HepG2 (cell line): ENCODE results near the gene SFXN1. TPM values are rescaled to one million over a fixed set of nuclear protein-coding genes. Genes with fewer than 3 reads are reported as not detected.

Experiments
- ARID5B ChIP-seq: IDR thresholded peaks from 2 replicates; pipeline ENCODE4 v1.4.0; 2020; ENCODE audit warnings: mild to moderate bottlenecking, missing genetic modification reagents
- CHD2 ChIP-seq: IDR thresholded peaks from 2 replicates; pipeline ENCODE4 v1.6.1; 2011; ENCODE audit warnings: low read depth, low read length, improper control_type of control experiment
- FOXK2 ChIP-seq: fragments of 450-650 bp; IDR thresholded peaks from 2 replicates; pipeline ENCODE4 v1.6.1; 2016
- HNF4G ChIP-seq, 2 experiments: sonication (generic) in 1 of 2; formaldehyde crosslinking in 1 of 2; IDR thresholded peaks; 2 replicates each; pipeline versions ENCODE4 v1.4.0 to v1.6.1; 2011 to 2020; ENCODE audit warnings: borderline replicate concordance in 2 of 2, low read depth in 2 of 2, mild to moderate bottlenecking in 2 of 2, low read length in 1 of 2, missing genetic modification reagents in 1 of 2, moderate library complexity in 1 of 2
- MXD4 ChIP-seq: IDR thresholded peaks from 2 replicates; pipeline ENCODE4 v1.6.1; 2016; ENCODE audit warnings: mild to moderate bottlenecking, missing biosample characterization, missing genetic modification reagents
- NR2F6 ChIP-seq, 2 experiments: IDR thresholded peaks; 2 replicates each; pipeline ENCODE4 v1.6.1; 2016; ENCODE audit warnings: antibody characterized with exemption in 1 of 2, mild to moderate bottlenecking in 1 of 2
- PAXIP1 ChIP-seq: sonication (generic); formaldehyde crosslinking; conservative IDR thresholded peaks from 2 replicates; pipeline ENCODE4 v1.4.0; 2020; ENCODE audit warnings: mild to moderate bottlenecking, missing genetic modification reagents, moderate library complexity
- PITX1 ChIP-seq: sonication (generic); formaldehyde crosslinking; IDR thresholded peaks from 2 replicates; pipeline ENCODE4 v1.5.1; 2020; ENCODE audit warnings: mild to moderate bottlenecking, missing genetic modification reagents
- SP5 ChIP-seq: IDR thresholded peaks from 2 replicates; pipeline ENCODE4 v1.6.1; 2016; ENCODE audit warnings: low read depth, borderline replicate concordance
- TGIF2 ChIP-seq: IDR thresholded peaks from 2 replicates; pipeline ENCODE4 v1.6.1; 2016; ENCODE audit warnings: control low read depth, missing compliant biosample characterization
- THAP11 ChIP-seq: IDR thresholded peaks from 2 replicates; pipeline ENCODE4 v1.6.1; 2016; ENCODE audit warnings: missing biosample characterization, missing genetic modification reagents
- ZNF235 ChIP-seq: sonication (generic); formaldehyde crosslinking; IDR thresholded peaks from 2 replicates; pipeline ENCODE4 v1.8.1; 2023; ENCODE audit warnings: mild to moderate bottlenecking, missing genetic modification reagents, borderline replicate concordance
- ZNF512B ChIP-seq: sonication (generic); formaldehyde crosslinking; IDR thresholded peaks from 2 replicates; pipeline ENCODE4 v1.5.1; 2020; ENCODE audit warnings: missing genetic modification reagents, mild to moderate bottlenecking, borderline replicate concordance
- ZNF564 ChIP-seq: sonication (generic); formaldehyde crosslinking; IDR thresholded peaks from 2 replicates; pipeline ENCODE4 v1.8.1; 2023; ENCODE audit warnings: mild to moderate bottlenecking, missing genetic modification reagents
- ZSCAN31 ChIP-seq: sonication (generic); formaldehyde crosslinking; IDR thresholded peaks from 2 replicates; pipeline ENCODE4 v1.5.0; 2020; ENCODE audit warnings: low read depth, mild to moderate bottlenecking, missing genetic modification reagents
- polyA plus RNA-seq, 8 experiments: library from polyadenylated mRNA; depleted of rRNA in 3 of 8; stranded (reverse) in 7 of 8; unstranded in 1 of 8; fragments of >200 nt; fragmentation: Illumina TruSeq in 4 of 8; extraction: Trizol in 4 of 8; gene quantifications; 2 replicates each; pipeline versions ENCODE4 v1.2.1 to v1.2.3, GENCODE V29; 2011 to 2016; ENCODE audit warnings: low read depth in 4 of 8, missing spikeins in 1 of 8, mixed read lengths in 1 of 8; ENCODE audit not compliant: insufficient read depth in 1 of 8
- total RNA-seq, 5 experiments: library from RNA; depleted of rRNA; stranded (reverse); fragments of >200 nt; fragmentation: Illumina TruSeq; extraction: Trizol; gene quantifications; 2 replicates each; pipeline ENCODE4 v1.2.3, GENCODE V29; 2016; ENCODE audit warnings: low read depth in 1 of 5

SFXN1 gene
- total and polyA plus RNA-seq, 2 of the 13 experiments (the other 11 are each of a cell fraction or from before 2014, with no cell fraction given) = 122 to 135 TPM

DNA sequence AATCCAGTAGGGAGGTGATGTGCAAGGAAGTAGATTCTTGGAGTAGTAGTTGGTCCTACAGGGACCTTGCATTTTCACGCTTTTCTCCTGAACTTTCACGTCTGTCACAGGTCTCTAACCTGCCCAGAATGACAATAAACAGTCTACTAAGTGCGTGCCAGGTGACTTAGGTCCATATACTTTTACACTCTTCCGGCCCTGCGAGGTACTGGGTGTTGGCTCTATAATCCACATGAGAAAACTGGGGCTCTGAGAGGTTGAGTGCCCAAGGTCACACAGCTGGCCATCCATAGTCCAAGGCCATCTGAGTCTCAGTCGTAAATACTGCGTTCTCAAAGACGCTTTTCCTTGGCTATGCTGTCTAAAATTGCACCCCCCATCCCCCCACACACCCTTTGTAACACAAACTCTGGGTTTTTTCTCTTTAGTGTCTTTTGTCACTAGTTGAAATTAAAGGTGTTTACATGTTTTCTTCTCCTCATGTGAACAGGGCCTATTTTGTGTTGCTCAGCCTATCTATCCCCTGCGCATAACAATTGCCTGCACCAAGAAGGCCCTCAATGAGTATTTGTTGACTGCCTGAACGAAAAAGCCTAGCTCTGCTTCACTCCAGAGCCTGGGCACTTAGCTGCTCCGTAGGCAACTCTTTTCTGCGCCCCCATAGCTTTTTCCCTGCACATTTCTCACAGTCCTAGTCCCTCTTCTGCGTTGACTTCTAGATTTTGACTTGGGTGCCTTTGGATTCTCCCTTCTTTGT lies 943 bp downstream of the SFXN1 start (continued):
- TF ChIP-seq PAXIP1 (CRISPR knock-in tag) (peak; percentile 58), NR2F6 (IDR thresholded peaks at IDR 0.05) (0 out of 2 replicates have a peak, but pooled peaks have one; percentile 34), NR2F6 (CRISPR knock-in tag; IDR thresholded peaks at IDR 0.05) (peak; percentile 26; the same call in 1 of the 2 replicates), ZNF235 (no peak), CHD2 (no peak), TGIF2 (CRISPR knock-in tag) (peak; percentile 22; the same call in 1 of the 2 replicates), FOXK2 (no peak), ARID5B (CRISPR knock-in tag) (peak; percentile 61; the same call in 1 of the 2 replicates), HNF4G (IDR thresholded peaks at IDR 0.05; ENCODE audit: borderline replicate concordance, low read depth, low read length) (peak; percentile 43; the same call in 1 of the 2 replicates), HNF4G (CRISPR knock-in tag; IDR thresholded peaks at IDR 0.05; ENCODE audit: borderline replicate concordance, low read depth) (no peak; the same call in 1 of the 2 replicates), THAP11 (CRISPR knock-in tag) (peak; percentile 15; the same call in 1 of the 2 replicates), ZNF512B (CRISPR knock-in tag) (0 out of 2 replicates have a peak, but pooled peaks have one; percentile 39), ZNF564 (CRISPR knock-in tag) (0 out of 2 replicates have a peak, but pooled peaks have one; percentile 13), ZSCAN31 (CRISPR knock-in tag) (0 out of 2 replicates have a peak, but pooled peaks have one; percentile 40), SP5 (CRISPR knock-in tag) (no peak), MXD4 (0 out of 2 replicates have a peak, but pooled peaks have one; percentile 23), PITX1 (CRISPR knock-in tag) (0 out of 2 replicates have a peak, but pooled peaks have one; percentile 16)
